ACC112 (cell line): ENCODE measurements around the gene OXER1.

Experiments
- H2AFZ ChIP-seq: fragments of 200-600 bp; sonication (generic); one replicate; pipeline ENCODE4 v1.6.0; 2017; ENCODE audit warnings: antibody characterized with exemption, low read length; ENCODE audit not compliant: unreplicated experiment
- H3K27ac ChIP-seq: fragments of 200-600 bp; sonication (generic); 2 replicates; pipeline ENCODE4 v1.5.1; 2014; ENCODE audit warnings: low read depth, mild to moderate bottlenecking, antibody characterized with exemption, low read length, moderate library complexity
- H3K27me3 ChIP-seq: fragments of 200-600 bp; sonication (generic); 2 replicates; pipeline ENCODE4 v1.6.1; 2014; ENCODE audit warnings: mild to moderate bottlenecking, antibody characterized with exemption, low read length, moderate library complexity, mixed read lengths; ENCODE audit not compliant: insufficient read depth
- H3K36me3 ChIP-seq: fragments of 200-600 bp; sonication (generic); 2 replicates; pipeline ENCODE4 v1.6.1; 2016; ENCODE audit warnings: mild to moderate bottlenecking, antibody characterized with exemption, low read length, moderate library complexity, mixed read lengths; ENCODE audit not compliant: insufficient read depth
- H3K4me1 ChIP-seq: fragments of 200-600 bp; sonication (generic); one replicate; pipeline ENCODE4 v1.6.1; 2016; ENCODE audit warnings: low read length, mixed read lengths; ENCODE audit not compliant: insufficient read depth, unreplicated experiment, control insufficient read depth
- H3K4me3 ChIP-seq: fragments of 200-600 bp; sonication (generic); 2 replicates; pipeline ENCODE4 v1.5.1; 2014; ENCODE audit warnings: mild to moderate bottlenecking, low read depth, low read length
- H3K79me2 ChIP-seq: fragments of 200-600 bp; sonication (generic); one replicate; pipeline ENCODE4 v1.6.0; 2016; ENCODE audit warnings: low read length; ENCODE audit not compliant: control insufficient read depth, unreplicated experiment, insufficient read depth

The OXER1 gene

GRCh38 chr2:42764096-42764495 is at the start of gene OXER1:
Gene OXER1 (minus strand): TSS chr2:42764135. CDS start chr2:42764062, 73 bp downstream.
- Histone ChIP-seq H3K27me3 (no peaks in the 10 kb centered on the region), H3K27ac (no peak within 1 kb of the TSS), H3K36me3 (no peaks in the 10 kb centered on the region), H3K79me2 (no peaks in the 10 kb centered on the region), H2AFZ (no peak within 1 kb of the TSS), H3K4me3 (no peak within 1 kb of the TSS), H3K4me1 (no peaks in the 10 kb centered on the region)

DNA sequence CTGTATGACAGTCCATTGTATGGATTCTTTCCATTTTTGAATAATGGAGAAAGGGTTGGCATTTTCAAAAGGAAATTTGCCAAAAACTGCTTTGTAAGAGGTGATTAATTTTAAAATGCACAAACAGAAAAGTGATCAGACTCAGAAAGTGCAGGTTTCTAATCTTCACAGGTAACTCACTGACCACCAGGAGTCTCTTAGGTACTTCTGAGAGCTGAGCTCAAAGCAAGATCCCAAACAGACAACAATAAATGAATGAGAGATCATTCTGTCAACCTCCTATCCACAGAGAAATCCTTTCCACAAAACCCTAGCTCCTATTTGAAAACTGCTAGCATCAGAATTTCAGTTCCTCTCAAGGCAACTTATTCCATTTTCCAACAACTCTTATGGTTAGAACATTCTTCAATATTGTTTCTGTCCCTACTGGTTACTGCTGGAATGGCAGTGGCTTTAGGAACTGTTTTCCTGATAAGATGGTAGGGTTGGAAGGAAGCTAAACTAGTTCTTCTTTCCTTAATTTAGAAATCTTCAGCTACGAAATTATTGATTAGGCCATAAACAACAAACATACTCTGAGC is 49.1 kb upstream of the OXER1 start:
- no peak overlapping the region for H3K27ac ChIP-seq

GRCh38 chr2:42810971-42811811 is 47.3 kb upstream of the OXER1 start:
- no peaks in the 10 kb centered on the region for H3K36me3 ChIP-seq
- peak overlapping the region; percentile 99 for H3K27ac ChIP-seq
- H2AFZ ChIP-seq = peak overlapping the region; percentile 54
- peak overlapping the region; percentile 90 for H3K4me3 ChIP-seq
- H3K27me3 ChIP-seq = no peaks in the 10 kb centered on the region
- no peaks in the 10 kb centered on the region for H3K79me2 ChIP-seq
- peaks cover 13% of the 10 kb centered on the region for H3K4me1 ChIP-seq

More for the DNA sequence above, 49.1 kb upstream of the OXER1 start:
- H2AFZ ChIP-seq = no peak overlapping the region
- no peaks in the 10 kb centered on the region for H3K27me3 ChIP-seq
- no peaks in the 10 kb centered on the region for H3K79me2 ChIP-seq
- no peaks in the 10 kb centered on the region for H3K36me3 ChIP-seq
- H3K4me3 ChIP-seq = no peak overlapping the region
- H3K4me1 ChIP-seq = peaks cover 13% of the 10 kb centered on the region

GRCh38 chr2:42810121-42810970 is 46.4 kb upstream of the OXER1 start:
- no peaks in the 10 kb centered on the region for H3K79me2 ChIP-seq
- peak overlapping the region; percentile 90 for H3K4me3 ChIP-seq
- no peaks in the 10 kb centered on the region for H3K36me3 ChIP-seq
- peak overlapping the region; percentile 54 for H2AFZ ChIP-seq
- H3K4me1 ChIP-seq = peaks cover 13% of the 10 kb centered on the region
- peak overlapping the region; percentile 99 for H3K27ac ChIP-seq
- H3K27me3 ChIP-seq = no peaks in the 10 kb centered on the region

DNA sequence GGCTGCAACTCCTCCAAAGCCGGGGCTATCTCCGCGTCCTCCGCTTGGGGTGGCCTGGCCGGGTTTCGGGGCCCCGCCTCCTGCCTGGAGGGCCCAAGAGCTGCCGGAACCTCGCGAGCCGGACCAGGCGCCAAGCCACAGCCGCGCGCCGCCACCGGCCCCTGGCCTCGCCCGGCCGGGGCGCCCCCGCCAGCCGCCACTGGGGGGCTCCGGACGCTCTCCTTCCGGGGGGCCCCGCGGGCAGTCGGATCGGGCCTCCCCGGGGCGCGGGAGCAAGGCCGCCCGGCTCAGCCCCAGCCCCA is 45.8 kb upstream of the OXER1 start:
- peak overlapping the region; percentile 99 for H3K27ac ChIP-seq
- peak overlapping the region; percentile 70 for H2AFZ ChIP-seq
- peak overlapping the region; percentile 90 for H3K4me3 ChIP-seq
- peaks cover 13% of the 10 kb centered on the region for H3K4me1 ChIP-seq
- no peaks in the 10 kb centered on the region for H3K79me2 ChIP-seq
- H3K36me3 ChIP-seq = no peaks in the 10 kb centered on the region
- H3K27me3 ChIP-seq = no peaks in the 10 kb centered on the region

DNA sequence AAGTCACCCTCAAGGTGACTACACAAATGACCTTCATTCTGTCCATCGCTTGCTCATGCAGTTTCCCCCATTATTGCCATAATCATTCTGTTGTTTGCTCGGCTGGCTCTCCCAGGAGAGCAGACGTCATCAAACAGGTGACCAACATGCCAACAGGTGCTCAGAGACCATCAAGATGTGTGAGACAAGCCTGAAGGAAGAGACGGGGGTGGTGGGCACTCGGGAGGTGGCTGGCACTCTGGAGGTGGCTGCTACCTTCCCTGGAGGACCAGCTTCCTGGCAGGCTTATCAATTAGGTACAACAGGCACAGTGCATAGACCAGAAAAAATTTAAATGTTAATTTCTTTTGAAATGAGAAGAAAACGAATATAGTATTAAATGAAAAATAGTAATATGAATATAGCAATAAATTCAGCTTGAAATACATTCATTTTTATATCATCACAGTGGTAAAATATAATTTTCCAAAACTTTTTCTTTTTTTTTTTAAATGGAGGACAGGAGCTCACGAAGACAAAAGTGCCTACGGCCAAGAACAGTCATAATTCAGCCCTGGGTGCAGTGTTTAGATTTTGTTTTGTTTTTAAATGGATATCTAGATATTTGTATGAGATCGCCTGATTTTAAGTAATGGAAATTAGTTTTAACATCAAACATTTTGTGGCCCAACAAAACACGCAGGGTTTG is 45.3 kb upstream of the OXER1 start:
- Histone ChIP-seq H3K4me3 (peak overlapping the region; percentile 90), H3K27ac (peak overlapping the region; percentile 99), H3K27me3 (no peaks in the 10 kb centered on the region), H2AFZ (peak overlapping the region; percentile 70), H3K36me3 (no peaks in the 10 kb centered on the region), H3K79me2 (no peaks in the 10 kb centered on the region), H3K4me1 (peaks cover 13% of the 10 kb centered on the region)

GRCh38 chr2:42808301-42808700 is 44.4 kb upstream of the OXER1 start:
- H3K27me3 ChIP-seq = no peaks in the 10 kb centered on the region
- no peaks in the 10 kb centered on the region for H3K79me2 ChIP-seq
- no peaks in the 10 kb centered on the region for H3K36me3 ChIP-seq
- H3K4me3 ChIP-seq = no peak overlapping the region
- H3K27ac ChIP-seq = no peak overlapping the region
- H3K4me1 ChIP-seq = peaks cover 13% of the 10 kb centered on the region
- no peak overlapping the region for H2AFZ ChIP-seq

- H3K36me3 ChIP-seq = no peaks in the 10 kb centered on the region
- no peak overlapping the region for H2AFZ ChIP-seq
- H3K27me3 ChIP-seq = peaks cover 4% of the 10 kb centered on the region; the same call in 1 of the 2 replicates
- no peak overlapping the region for H3K4me3 ChIP-seq
- H3K79me2 ChIP-seq = no peaks in the 10 kb centered on the region
- no peak overlapping the region for H3K27ac ChIP-seq
- peaks cover 13% of the 10 kb centered on the region for H3K4me1 ChIP-seq
These were observed 42.9 kb upstream of the OXER1 start for GRCh38 chr2:42806786-42807185.

DNA sequence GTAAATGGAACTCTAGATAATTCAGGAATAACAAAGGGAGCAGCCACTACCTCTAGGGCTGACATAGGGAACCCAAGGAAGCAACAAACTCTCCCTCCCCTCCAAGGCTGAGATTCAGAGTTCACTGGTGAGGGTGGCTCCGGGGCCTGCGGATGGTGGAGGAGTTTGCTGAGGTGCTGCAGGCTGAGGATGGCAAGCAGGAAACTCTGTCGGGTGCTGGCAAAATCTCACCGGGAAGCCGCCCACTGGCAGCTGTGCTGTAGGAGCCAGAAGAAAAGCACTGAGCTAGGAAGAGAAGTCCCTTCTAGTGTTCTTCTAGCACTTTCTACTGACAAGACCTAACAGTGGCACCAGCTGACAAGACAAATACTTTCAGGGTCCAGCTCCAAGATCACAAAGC is 41.0 kb upstream of the OXER1 start:
- peaks cover 7% of the 10 kb centered on the region for H3K4me1 ChIP-seq
- no peak overlapping the region for H3K4me3 ChIP-seq
- peaks cover 4% of the 10 kb centered on the region; the same call in 1 of the 2 replicates for H3K27me3 ChIP-seq
- H3K36me3 ChIP-seq = no peaks in the 10 kb centered on the region
- H3K79me2 ChIP-seq = no peaks in the 10 kb centered on the region
- H3K27ac ChIP-seq = no peak overlapping the region
- no peak overlapping the region for H2AFZ ChIP-seq

DNA sequence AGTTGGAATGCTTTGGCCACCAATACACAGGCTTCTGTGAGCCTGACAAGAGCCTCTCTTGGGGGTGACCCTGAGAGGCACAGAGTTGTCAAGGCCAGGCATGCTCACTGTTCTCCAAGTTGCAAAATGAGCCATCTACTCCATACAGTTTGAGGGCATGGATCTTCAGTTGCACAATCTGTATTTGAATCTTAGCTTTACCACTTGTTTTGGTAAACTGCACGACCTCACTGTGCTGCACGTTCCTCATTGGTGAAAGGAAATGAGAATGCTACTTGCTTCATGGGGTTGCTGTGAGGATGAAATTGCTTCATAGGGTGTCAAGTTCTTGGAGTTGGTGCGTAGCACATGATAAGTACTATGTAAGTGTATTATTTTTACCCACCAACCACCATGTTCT is 40.4 kb upstream of the OXER1 start:
- no peaks in the 10 kb centered on the region for H3K36me3 ChIP-seq
- peaks cover 4% of the 10 kb centered on the region; the same call in 1 of the 2 replicates for H3K27me3 ChIP-seq
- no peaks in the 10 kb centered on the region for H3K79me2 ChIP-seq
- H2AFZ ChIP-seq = no peak overlapping the region
- no peak overlapping the region for H3K27ac ChIP-seq
- peaks cover 7% of the 10 kb centered on the region for H3K4me1 ChIP-seq
- H3K4me3 ChIP-seq = no peak overlapping the region
